CD4-positive, alpha-beta memory T cell (primary cell): ENCODE measurements around the gene RASGRF1. TPM values are rescaled to one million over a fixed set of nuclear protein-coding genes. Genes with fewer than 3 reads are reported as not detected.

Experiments
- CTCF ChIA-PET: fragments of 350-600 bp; sonication (Branson Sonifier 250); formaldehyde crosslinking; loops from one replicate; lab custom pipeline; 2021; ENCODE audit warnings: inconsistent platforms; ENCODE audit not compliant: partially characterized antibody; lab: Charles Lee
- POLR2A ChIA-PET: fragments of 350-600 bp; sonication (Branson Sonifier 250); formaldehyde crosslinking; loops from one replicate; lab custom pipeline; 2021; ENCODE audit not compliant: partially characterized antibody; lab: Charles Lee
- DNase-seq, 5 donors: peaks; one replicate each; pipeline versions ENCODE4 v3.0.0 to v3.0.0-alpha.2; 2020 to 2022; ENCODE audit warnings: mixed read lengths in 1 of 5
- H3K27ac ChIP-seq: one replicate; pipeline ENCODE4 v1.7.0; 2013; ENCODE audit warnings: low read depth, low read length
- H3K27me3 ChIP-seq: 2 replicates; pipeline ENCODE4 v1.7.0; 2013; ENCODE audit warnings: mild to moderate bottlenecking, low read length, moderate library complexity; ENCODE audit not compliant: insufficient read depth
- H3K36me3 ChIP-seq: 2 replicates; pipeline ENCODE4 v1.7.0; 2013; ENCODE audit warnings: mild to moderate bottlenecking, low read length, moderate library complexity; ENCODE audit not compliant: insufficient read depth
- H3K4me1 ChIP-seq: 2 replicates; pipeline ENCODE4 v1.7.0; 2013; ENCODE audit warnings: mild to moderate bottlenecking, low read length, moderate library complexity; ENCODE audit not compliant: insufficient read depth
- H3K4me3 ChIP-seq, 2 donors: one replicate each; pipeline ENCODE4 v1.7.0; 2013; ENCODE audit warnings: low read length in 2 of 2, mild to moderate bottlenecking in 1 of 2
- H3K9me3 ChIP-seq, 2 donors: one replicate each; pipeline ENCODE4 v1.7.0; 2013; ENCODE audit warnings: low read length in 2 of 2, control low read depth in 1 of 2; ENCODE audit not compliant: control insufficient read depth in 1 of 2
- H3K27ac Mint-ChIP-seq, 7 donors: one replicate each; pipeline ENCODE4 v1.8.0; 2020 to 2021; ENCODE audit warnings: mixed read lengths in 7 of 7, mild to moderate bottlenecking in 6 of 7, inconsistent platforms in 3 of 7, moderate library complexity in 3 of 7
- H3K27me3 Mint-ChIP-seq, 2 donors: one replicate each; pipeline ENCODE4 v1.8.0; 2020 to 2021; ENCODE audit warnings: mixed read lengths in 2 of 2
- H3K36me3 Mint-ChIP-seq, 2 donors: one replicate each; pipeline ENCODE4 v1.8.0; 2020 to 2021; ENCODE audit warnings: mixed read lengths in 2 of 2, inconsistent platforms in 1 of 2, mild to moderate bottlenecking in 1 of 2
- H3K4me1 Mint-ChIP-seq, 4 donors: one replicate each; pipeline ENCODE4 v1.8.0; 2020 to 2021; ENCODE audit warnings: mixed read lengths in 4 of 4, mild to moderate bottlenecking in 1 of 4
- H3K4me3 Mint-ChIP-seq, 8 donors: one replicate each; pipeline ENCODE4 v1.8.0; 2020 to 2021; ENCODE audit warnings: mixed read lengths in 8 of 8, mild to moderate bottlenecking in 7 of 8, moderate library complexity in 6 of 8, inconsistent platforms in 3 of 8
- H3K9me3 Mint-ChIP-seq, 8 donors: one replicate each; pipeline ENCODE4 v1.8.0; 2020 to 2021; ENCODE audit warnings: mixed read lengths in 8 of 8, mild to moderate bottlenecking in 5 of 8, inconsistent platforms in 3 of 8, moderate library complexity in 1 of 8
- intact Hi-C: fragments of 100-400 bp; cut with micrococcal nuclease; formaldehyde crosslinking; loops from one replicate; pipeline ENCODE4 v1.15.1; 2023
- polyA plus RNA-seq, 2 donors: library from polyadenylated mRNA; unstranded; fragments of 300-500 nt; fragmentation: Illumina TruSeq; gene quantifications; one replicate each; pipeline ENCODE4 v1.2.3, GENCODE V29; 2021
- total RNA-seq, 2 experiments: library from RNA; stranded (reverse); gene quantifications; one replicate each; pipeline ENCODE4 v1.2.3, GENCODE V29; 2021

Gene RASGRF1
- total and polyA plus RNA-seq, 4 experiments from 2014 or later, result not detected

DNA sequence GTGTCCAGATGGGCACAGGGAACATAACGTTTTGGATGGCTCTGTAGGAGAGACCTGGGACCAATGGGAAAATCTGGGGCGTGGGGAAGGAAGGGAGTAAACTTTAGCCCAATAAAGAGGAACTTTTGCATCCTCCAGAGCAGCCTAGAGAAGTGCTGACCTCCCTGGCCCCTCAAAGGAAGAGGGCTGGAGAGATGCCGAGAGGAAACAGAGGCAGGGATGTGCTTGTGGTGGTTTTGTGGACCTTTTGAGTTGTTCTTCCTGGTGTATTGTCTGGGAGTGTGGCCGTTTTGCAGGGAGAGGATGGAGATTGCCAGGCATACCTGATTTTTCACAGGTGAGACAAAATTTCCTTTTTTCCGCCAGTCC is 155.9 kb downstream of the RASGRF1 start:
- Mint-ChIP-seq H3K4me3 (no peak overlapping the region), H3K4me1 (peaks cover 10 to 33% (median 21%) of the 10 kb centered on the region in 4 donors), H3K27ac (peak overlapping the region in 6 of 7 donors; percentile 15 to 80 (median 52)), H3K27me3 (no peaks in the 10 kb centered on the region), H3K36me3 (peaks cover 19 to 29% of the 10 kb centered on the region in 2 donors), H3K9me3 (peaks cover 0 to 2% (median 0%) of the 10 kb centered on the region in 8 donors)
- no peak overlapping the region for H3K4me3 ChIP-seq
- DNase-seq, result no peak
- POLR2A ChIA-PET, result no interaction called here
- intact Hi-C loops, result no loop called here
- H3K4me1 ChIP-seq, result peaks cover 30% of the 10 kb centered on the region
- no peaks in the 10 kb centered on the region for H3K9me3 ChIP-seq
- no peaks in the 10 kb centered on the region for H3K36me3 ChIP-seq
- CTCF ChIA-PET, result no interaction called here
- H3K27ac ChIP-seq, result no peak overlapping the region
- no peaks in the 10 kb centered on the region for H3K27me3 ChIP-seq

DNA sequence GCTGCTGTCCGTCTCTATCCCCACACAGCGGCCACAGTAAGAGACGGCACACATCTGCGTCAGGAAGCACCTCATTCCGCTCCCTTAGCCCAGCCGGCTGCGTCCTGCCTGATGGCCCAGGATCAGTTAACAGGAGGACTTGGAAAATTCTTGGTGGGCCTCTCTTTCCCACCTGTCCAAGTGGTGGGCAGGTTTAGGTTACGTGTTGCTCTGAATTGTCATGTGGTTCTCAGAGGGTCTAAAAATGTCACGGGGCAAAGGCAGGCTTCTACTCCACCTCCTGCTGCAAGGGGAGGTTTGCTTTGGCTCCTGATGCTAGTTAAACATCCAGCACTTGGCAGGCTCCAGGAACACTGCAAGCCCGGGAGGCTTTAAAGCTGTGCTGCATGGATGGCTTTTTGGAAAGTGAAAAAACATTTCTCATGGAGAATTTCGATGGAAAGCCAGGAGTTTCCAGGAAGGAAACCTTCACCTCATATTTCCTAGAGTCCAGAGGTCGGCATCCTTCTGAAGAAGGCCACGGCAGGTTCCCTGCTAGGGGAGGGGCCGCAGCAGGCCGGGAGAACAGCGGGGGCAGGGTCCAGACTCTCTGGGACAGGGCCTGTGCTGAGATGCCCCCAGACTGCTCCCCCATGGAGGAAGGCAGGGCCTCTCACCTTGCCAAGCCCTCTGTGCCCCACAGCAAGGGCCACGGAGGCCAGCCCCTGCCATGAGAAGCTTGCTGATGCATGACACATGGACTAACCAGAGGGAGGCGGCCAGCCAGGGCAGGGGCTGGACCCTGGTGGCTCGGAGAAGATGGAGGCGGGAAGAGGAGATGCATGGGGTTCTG is 156.5 kb downstream of the RASGRF1 start:
- Histone ChIP-seq H3K36me3 (no peaks in the 10 kb centered on the region), H3K4me3 (no peak overlapping the region), H3K4me1 (peaks cover 24% of the 10 kb centered on the region), H3K27ac (no peak overlapping the region), H3K27me3 (no peaks in the 10 kb centered on the region), H3K9me3 (no peaks in the 10 kb centered on the region)
- ChIA-PET POLR2A (no interaction called here), CTCF (no interaction called here)
- Mint-ChIP-seq H3K9me3 (peaks cover 0 to 2% (median 0%) of the 10 kb centered on the region in 8 donors), H3K4me3 (no peak overlapping the region), H3K27me3 (no peaks in the 10 kb centered on the region), H3K27ac (peak overlapping the region in 4 of 7 donors; percentile 36 to 80 (median 73)), H3K36me3 (peaks cover 16 to 26% of the 10 kb centered on the region in 2 donors), H3K4me1 (peaks cover 7 to 27% (median 17%) of the 10 kb centered on the region in 4 donors)
- intact Hi-C loops, result no loop called here
- no peak for DNase-seq

DNA sequence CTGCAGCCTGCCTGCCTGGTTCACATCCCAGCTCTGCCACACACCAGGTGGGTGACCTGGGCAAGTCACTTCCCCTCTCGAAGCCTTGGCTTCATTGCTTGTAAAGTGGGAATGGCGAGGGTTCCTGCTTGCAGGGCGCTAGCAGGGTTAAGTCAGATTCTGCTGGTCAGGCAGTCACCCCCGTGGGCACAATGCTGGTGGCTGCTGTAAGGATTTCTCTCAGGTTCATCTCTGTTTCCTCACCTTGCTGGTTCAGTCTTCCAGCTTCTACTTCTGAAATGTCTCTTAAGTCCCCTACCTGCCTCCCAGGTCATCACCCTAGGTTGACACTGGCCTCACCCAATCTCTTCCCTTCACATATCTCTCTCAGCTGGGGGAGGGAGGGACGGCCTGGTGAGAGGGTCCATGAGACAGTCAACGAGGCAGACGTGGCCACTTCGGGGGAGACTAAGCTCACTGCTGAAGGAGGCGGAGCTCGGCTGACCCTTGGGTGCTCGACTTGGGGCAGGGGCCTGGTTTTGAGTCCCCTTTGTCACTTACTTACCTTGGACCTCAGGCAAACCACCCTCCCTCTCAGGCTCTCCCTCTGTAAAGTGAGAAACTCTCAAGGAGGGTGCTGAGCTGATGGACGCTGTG is 157.3 kb downstream of the RASGRF1 start:
- Mint-ChIP-seq H3K27ac (peak overlapping the region in 2 of 7 donors; percentile 36 to 74), H3K36me3 (peaks cover 13 to 23% of the 10 kb centered on the region in 2 donors), H3K9me3 (peaks cover 0 to 2% (median 0%) of the 10 kb centered on the region in 8 donors), H3K4me1 (peaks cover 3 to 20% (median 10%) of the 10 kb centered on the region in 4 donors), H3K4me3 (no peak overlapping the region), H3K27me3 (no peaks in the 10 kb centered on the region)
- ChIA-PET POLR2A (no interaction called here), CTCF (no interaction called here)
- Histone ChIP-seq H3K27ac (no peak overlapping the region), H3K36me3 (no peaks in the 10 kb centered on the region), H3K27me3 (no peaks in the 10 kb centered on the region), H3K9me3 (no peaks in the 10 kb centered on the region), H3K4me3 (no peak overlapping the region), H3K4me1 (peaks cover 17% of the 10 kb centered on the region)
- no peak for DNase-seq
- intact Hi-C loops, result no loop called here

DNA sequence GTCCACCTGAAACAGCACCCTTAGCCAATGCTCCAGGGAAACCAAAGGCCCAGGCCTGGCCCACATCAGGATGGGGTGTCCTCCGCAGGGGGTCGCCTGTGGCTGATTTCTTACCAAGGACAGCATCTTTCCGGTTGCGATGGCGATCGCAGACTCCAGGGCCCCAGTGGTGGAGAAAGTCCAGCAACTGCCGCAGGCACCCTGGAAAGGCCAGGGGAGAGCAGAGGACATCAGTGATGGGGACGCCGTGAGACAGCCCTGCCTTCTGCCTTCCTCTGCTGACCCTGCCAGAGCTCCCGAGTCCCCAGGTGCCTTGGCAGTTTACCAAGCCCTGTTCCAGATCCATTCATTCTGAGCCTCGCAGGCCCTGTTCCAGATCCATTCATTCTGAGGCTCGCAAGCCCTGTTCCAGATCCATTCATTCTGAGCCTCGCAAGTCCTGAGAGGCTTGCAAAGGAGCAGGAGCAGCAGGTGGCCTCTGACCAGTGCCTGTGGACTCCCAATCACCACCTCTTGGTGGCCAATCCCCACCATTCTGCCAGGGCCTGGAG is 158.2 kb downstream of the RASGRF1 start:
- ChIA-PET POLR2A (no interaction called here), CTCF (no interaction called here)
- DNase-seq, result no peak
- no peaks in the 10 kb centered on the region for H3K9me3 ChIP-seq
- intact Hi-C loops, result no loop called here
- Mint-ChIP-seq H3K36me3 (peaks cover 12 to 29% of the 10 kb centered on the region in 2 donors), H3K27me3 (no peaks in the 10 kb centered on the region), H3K4me3 (no peak overlapping the region), H3K4me1 (peaks cover 2 to 10% (median 5%) of the 10 kb centered on the region in 4 donors), H3K9me3 (peaks cover 0 to 2% (median 0%) of the 10 kb centered on the region in 8 donors), H3K27ac (peak overlapping the region in 2 of 7 donors; percentile 17 to 83)
- H3K36me3 ChIP-seq, result peaks cover 3% of the 10 kb centered on the region
- no peak overlapping the region for H3K27ac ChIP-seq
- peaks cover 7% of the 10 kb centered on the region for H3K4me1 ChIP-seq
- no peaks in the 10 kb centered on the region for H3K27me3 ChIP-seq
- H3K4me3 ChIP-seq, result no peak overlapping the region

- Histone ChIP-seq H3K36me3 (peaks cover 6% of the 10 kb centered on the region), H3K4me3 (no peak overlapping the region), H3K9me3 (no peaks in the 10 kb centered on the region), H3K27me3 (no peaks in the 10 kb centered on the region), H3K4me1 (peaks cover under 1% of the 10 kb centered on the region), H3K27ac (no peak overlapping the region)
- H3K9me3 Mint-ChIP-seq, result peaks cover 0 to 2% (median 0%) of the 10 kb centered on the region in 8 donors
- CTCF ChIA-PET, result no interaction called here
- intact Hi-C loops, result no loop called here
- POLR2A ChIA-PET, result no interaction called here
- H3K4me3 Mint-ChIP-seq, result no peak overlapping the region
- peaks cover 18 to 34% of the 10 kb centered on the region in 2 donors for H3K36me3 Mint-ChIP-seq
- peak overlapping the region in 1 of 7 donors; percentile 35 for H3K27ac Mint-ChIP-seq
- no peak for DNase-seq
- peaks cover under 1 to 4% (median 1%) of the 10 kb centered on the region in 4 donors for H3K4me1 Mint-ChIP-seq
- no peaks in the 10 kb centered on the region for H3K27me3 Mint-ChIP-seq
Measured at GRCh38 chr15:78931439-78932257, 158.9 kb downstream of the RASGRF1 start.

DNA sequence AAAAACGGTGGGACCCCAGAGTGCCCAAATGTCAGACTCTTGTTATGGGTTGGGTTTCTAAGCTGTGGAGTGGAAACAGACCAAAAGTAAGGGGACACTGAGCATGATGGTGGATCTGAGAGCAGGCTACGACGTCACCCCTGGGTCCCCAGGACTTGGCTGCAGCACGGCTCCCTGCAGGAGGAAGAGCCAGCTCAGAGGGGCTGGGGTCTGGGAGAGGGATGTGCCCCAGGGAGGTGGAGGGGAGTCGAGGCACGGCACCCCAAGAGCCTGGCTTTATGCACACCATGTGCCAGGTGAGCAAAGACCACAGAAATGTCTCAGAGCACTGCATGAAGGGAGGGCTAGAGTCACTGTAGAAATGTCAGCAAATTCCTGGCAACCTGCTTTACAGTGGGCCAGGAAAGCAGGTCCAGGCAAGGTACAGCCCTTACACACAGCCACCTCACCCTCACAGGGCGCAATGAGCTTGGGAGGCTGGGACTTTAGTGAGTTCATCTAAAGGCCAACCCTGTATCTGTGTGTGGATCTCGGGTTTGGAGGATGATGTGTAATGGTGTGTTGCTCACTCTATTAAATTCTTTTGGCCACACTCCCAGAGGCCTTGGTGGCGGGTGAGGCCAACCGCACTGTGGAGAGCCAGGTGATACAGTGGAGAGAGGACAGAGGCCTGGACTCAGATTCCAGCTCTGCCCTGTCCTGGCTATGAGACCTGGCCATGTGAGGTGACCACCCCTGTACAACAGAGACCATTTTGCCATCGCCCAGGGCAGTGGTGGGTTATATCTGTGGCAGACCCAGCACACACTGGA is 159.8 kb downstream of the RASGRF1 start:
- H3K9me3 ChIP-seq, result no peaks in the 10 kb centered on the region
- peaks cover 6% of the 10 kb centered on the region for H3K36me3 ChIP-seq
- no peak for DNase-seq
- intact Hi-C loops, result no loop called here
- no peak overlapping the region for H3K4me3 ChIP-seq
- POLR2A ChIA-PET, result interaction anchor here (1.0 to 1.1 kb wide), 2 partner anchors 57 to 58 kb away, joined by 3 read pairs; partner anchors contain the start of gene MORF4L1
- H3K27ac Mint-ChIP-seq, result peak overlapping the region in 1 of 7 donors; percentile 35
- peaks cover 0 to 2% (median 0%) of the 10 kb centered on the region in 8 donors for H3K9me3 Mint-ChIP-seq
- H3K4me1 ChIP-seq, result no peaks in the 10 kb centered on the region
- H3K27me3 ChIP-seq, result no peaks in the 10 kb centered on the region
- peaks cover 18 to 37% of the 10 kb centered on the region in 2 donors for H3K36me3 Mint-ChIP-seq
- CTCF ChIA-PET, result interaction anchor here (1.0 kb wide), 1 partner anchor 9 kb away, joined by 5 read pairs; no protein-coding TSS in a partner anchor
- peaks cover 0 to 4% (median 1%) of the 10 kb centered on the region in 4 donors for H3K4me1 Mint-ChIP-seq
- H3K27me3 Mint-ChIP-seq, result no peaks in the 10 kb centered on the region
- H3K27ac ChIP-seq, result no peak overlapping the region
- no peak overlapping the region for H3K4me3 Mint-ChIP-seq
